Stimulated activated CD4-positive, alpha-beta T cell treated with anti-CD3 and anti-CD28 coated beads, Interleukin-4, amount 100 ng/mL, for 4 hours (primary cell): ENCODE measurements around the gene UNC45A.

Experiments
- DNase-seq, 2 experiments: peaks; one replicate each; pipeline ENCODE4 v3.0.0-alpha.2; 2020

Gene UNC45A

GRCh38 chr15:90968434-90968833 lies 33.3 kb downstream of the UNC45A start:
- no peak for DNase-seq

GRCh38 chr15:90970274-90970673 lies 35.2 kb downstream of the UNC45A start:
- no peak for DNase-seq

GRCh38 chr15:90972133-90972532 lies 37.0 kb downstream of the UNC45A start:
- DNase-seq = no peak

GRCh38 chr15:90974216-90974615 lies 39.1 kb downstream of the UNC45A start:
- DNase-seq = no peak

- DNase-seq = no peak
These were observed 44.5 kb downstream of the UNC45A start for GRCh38 chr15:90979582-90979981.

GRCh38 chr15:90981681-90982080 lies 46.6 kb downstream of the UNC45A start:
- DNase-seq = no peak

GRCh38 chr15:90982135-90982534 lies 47.0 kb downstream of the UNC45A start:
- DNase-seq = no peak

- no peak for DNase-seq
These were observed 51.9 kb downstream of the UNC45A start for GRCh38 chr15:90986790-90987507.

- no peak for DNase-seq
These were observed 52.6 kb downstream of the UNC45A start for GRCh38 chr15:90987561-90988141.

- DNase-seq = no peak
These were observed 53.2 kb downstream of the UNC45A start for GRCh38 chr15:90988296-90988695.

GRCh38 chr15:90989040-90989768 lies 54.1 kb downstream of the UNC45A start:
- no peak for DNase-seq

- no peak for DNase-seq
These were observed 55.4 kb downstream of the UNC45A start for GRCh38 chr15:90990446-90990845.

GRCh38 chr15:90991587-90992285 lies 56.7 kb downstream of the UNC45A start:
- DNase-seq = no peak

GRCh38 chr15:90994059-90994416 lies 59.0 kb downstream of the UNC45A start:
- DNase-seq = no peak

- DNase-seq = peak; percentile 95 to 98
These were observed 59.6 kb downstream of the UNC45A start, which contains the start of gene PRC1 for GRCh38 chr15:90994417-90995311. PRC1 (minus strand) TSS chr15:90994535; CDS start chr15:90994417, 118 bp downstream.

GRCh38 chr15:90998737-90999136 lies 63.7 kb downstream of the UNC45A start:
- DNase-seq = no peak

- no peak for DNase-seq
These were observed 66.1 kb downstream of the UNC45A start for GRCh38 chr15:91001209-91001608.
